ENCODE measurements around the gene ELOVL6.
"Not testable (repeated sequence)": the region's sequence is repeated elsewhere in the genome, so short reads cannot be mapped to it uniquely, and the experiment has no call there.

ELOVL6 gene, protein sequence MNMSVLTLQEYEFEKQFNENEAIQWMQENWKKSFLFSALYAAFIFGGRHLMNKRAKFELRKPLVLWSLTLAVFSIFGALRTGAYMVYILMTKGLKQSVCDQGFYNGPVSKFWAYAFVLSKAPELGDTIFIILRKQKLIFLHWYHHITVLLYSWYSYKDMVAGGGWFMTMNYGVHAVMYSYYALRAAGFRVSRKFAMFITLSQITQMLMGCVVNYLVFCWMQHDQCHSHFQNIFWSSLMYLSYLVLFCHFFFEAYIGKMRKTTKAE

GRCh38 chr4:110198435-110199416 lies at the start of gene ELOVL6:
TSS of gene ELOVL6 (minus strand) at chr4:110198615. CDS start at chr4:110198335, 280 bp downstream.
- no peak for DNase-seq

GRCh38 chr4:110248100-110248499 lies 49.7 kb upstream of the ELOVL6 start:
- no peak for DNase-seq

DNA sequence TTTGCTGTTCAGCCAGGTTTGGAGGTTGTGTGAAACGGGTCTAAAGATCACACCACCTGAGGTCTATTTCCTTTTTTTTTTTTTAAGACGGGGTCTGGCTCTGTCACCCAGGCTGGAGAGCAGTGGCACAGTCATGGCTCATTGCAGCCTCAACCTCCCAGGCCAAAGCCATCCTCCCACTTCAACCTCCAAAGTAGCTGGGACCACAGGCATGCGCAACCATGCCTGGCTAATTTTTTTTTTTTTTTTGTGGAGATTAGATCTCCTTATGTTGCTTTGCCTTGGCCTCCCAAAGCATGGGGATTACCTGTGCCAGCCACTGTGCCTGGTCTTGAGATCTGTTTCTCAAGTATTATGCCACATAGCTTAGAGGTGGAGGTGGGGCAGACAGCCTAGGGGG lies 49.2 kb upstream of the ELOVL6 start:
- DNase-seq: no peak

DNA sequence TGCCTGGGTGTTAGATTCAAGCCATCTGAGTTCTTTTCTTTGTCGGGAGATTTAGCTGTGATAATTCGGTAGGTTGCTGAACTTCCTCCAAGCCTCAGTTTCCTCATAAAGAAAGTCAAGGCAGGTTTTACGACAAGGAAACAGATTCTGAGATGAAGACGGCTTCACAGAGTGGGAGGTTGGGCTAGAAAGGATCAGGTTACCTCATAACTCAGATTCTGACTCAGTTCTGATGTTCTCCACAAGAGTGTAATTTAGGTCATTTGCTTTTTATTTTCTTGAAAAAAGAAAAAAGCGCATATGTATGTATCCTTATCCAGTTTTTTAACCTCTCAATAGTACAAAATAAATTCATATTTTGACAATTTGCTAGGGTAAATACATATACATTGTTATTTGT lies 47.2 kb upstream of the ELOVL6 start:
- DNase-seq: no peak

DNA sequence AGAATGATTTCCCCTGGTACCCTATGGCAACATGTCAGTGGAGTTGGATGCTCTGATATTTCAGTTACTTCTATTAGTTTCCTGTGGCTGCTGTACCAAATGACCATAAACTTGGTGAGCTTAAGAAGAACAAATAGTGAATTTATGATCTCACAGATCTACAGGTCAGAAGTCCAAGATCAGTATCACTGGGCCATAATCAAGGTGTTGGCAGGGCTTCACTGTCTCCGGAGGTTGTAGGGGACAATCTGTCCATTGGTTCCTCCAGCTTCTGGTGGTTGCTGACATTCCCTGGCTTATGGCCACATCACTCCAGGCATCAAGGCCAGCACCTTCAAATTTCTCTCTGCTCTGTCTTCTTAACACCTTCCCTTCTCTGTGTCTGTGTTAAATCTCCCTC lies 37.9 kb upstream of the ELOVL6 start:
- no peak for DNase-seq

- not testable (repeated sequence) for DNase-seq
Measured at GRCh38 chr4:110233581-110233980, 35.2 kb upstream of the ELOVL6 start.

DNA sequence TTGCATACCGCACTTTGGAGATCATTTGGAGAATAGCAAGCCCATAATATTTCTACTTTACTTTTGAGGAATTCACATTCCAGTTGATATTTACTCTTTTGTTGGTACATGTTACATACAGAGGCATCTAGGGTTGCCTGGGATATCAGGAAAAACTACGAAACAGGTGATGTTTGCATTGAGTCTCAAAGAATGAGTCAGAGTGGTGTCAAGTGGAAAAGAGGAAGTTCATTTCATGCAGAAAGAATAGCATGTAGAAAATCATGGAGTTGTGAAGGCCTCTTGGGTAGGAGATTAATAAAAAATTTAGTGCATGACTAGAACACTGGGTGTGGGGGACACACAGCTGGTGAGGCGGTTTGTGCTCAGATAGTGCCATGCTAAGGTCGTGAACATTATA lies 33.5 kb upstream of the ELOVL6 start:
- DNase-seq: no peak

- DNase-seq: no peak
Measured at GRCh38 chr4:110229266-110229665, 30.9 kb upstream of the ELOVL6 start.

DNA sequence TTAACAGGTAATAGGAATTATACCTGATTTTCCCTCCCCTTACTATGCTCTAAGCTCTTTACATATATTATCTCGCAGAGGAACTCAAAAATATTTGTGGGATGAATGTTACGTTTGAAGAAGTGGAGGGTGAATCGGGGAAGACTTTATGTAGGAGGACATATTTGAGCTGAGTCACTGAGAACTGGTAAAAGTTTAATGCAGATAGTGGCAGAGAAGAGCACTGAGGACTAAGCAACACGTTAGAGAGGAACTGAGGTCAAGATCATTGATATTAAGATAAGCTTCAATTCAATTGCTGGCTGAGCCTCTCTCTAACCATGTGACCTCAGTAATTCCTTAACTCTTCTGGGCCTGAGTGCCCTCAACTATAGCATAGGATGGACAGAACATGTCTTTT lies 26.4 kb upstream of the ELOVL6 start:
- DNase-seq: no peak

DNA sequence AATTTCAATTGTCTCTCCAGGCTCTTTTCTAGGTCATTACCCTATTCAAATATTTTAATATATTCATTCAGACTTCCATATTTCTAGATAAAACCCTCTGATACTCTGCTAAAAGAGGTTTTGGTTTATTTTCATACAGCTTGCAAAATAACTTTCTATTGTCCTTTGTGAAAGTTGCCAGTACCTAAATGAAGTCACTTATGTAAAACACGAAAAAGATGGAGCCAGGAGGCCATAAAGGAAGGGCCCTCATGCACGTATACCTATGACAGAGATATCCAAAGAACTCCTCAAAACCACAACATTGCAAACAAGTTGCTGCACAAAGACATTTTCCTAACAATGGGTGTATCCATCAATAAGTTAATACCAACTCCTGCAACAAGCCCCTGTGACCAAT lies 25.7 kb upstream of the ELOVL6 start:
- no peak for DNase-seq

DNA sequence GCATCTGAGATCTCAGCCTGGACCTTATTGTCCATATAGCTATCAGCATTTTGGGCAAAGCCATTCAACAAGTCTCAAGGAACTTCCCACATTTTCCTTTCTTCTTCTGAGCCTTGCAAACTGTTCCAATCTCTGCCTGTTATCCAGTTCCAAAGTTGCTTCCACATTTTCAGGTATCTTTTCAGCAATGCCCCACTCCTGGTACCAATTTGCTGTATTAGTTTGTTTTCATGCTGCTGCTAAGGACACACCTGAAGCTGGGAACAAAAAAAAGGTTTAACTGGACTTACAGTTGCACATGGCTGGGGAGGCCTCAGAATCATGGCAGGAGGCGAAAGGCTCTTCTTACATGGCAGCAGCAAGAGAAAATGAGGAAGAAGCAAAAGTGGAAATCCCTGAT lies 20.5 kb upstream of the ELOVL6 start:
- not testable (repeated sequence) for DNase-seq

- DNase-seq: not testable (repeated sequence)
Measured at GRCh38 chr4:110217181-110217580, 18.8 kb upstream of the ELOVL6 start.

GRCh38 chr4:110216129-110216528 lies 17.7 kb upstream of the ELOVL6 start:
- no peak for DNase-seq

GRCh38 chr4:110211770-110212061 lies 13.3 kb upstream of the ELOVL6 start:
- DNase-seq: no peak

DNA sequence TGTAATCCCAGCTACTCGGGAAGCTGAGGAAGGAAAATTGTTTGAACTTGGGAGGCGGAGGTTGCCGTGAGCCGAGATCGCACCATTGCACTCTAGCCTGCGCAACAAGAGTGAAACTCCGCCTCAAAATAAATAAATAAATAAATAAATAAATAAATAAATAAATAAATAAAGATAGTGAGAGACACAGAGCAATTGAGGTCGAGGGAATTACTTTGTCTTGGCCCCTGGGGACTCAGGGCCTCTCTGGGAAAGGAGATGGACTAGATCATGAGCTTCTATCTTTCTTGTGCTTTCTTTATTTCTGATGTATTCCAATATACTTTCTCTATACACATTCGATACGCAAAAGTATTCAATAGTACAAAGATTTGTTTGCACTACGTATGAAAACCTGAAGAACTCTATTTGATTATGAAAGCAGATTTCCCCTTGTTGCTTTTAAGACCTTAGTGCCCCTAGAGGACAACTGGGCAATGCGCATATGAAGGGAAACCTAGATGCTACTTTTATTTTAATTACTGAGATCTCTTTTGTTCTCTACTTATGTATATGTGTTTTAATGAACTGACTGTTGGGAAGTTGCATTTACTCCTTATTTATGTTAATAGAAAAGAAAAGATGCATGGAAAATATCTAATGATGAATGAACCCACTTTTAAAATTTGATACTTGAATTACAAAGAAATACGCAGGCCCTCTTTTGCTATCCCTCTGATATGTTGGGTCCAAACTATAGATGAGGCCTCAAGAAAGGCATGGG lies 12.8 kb upstream of the ELOVL6 start:
- peak; percentile 28 for DNase-seq

DNA sequence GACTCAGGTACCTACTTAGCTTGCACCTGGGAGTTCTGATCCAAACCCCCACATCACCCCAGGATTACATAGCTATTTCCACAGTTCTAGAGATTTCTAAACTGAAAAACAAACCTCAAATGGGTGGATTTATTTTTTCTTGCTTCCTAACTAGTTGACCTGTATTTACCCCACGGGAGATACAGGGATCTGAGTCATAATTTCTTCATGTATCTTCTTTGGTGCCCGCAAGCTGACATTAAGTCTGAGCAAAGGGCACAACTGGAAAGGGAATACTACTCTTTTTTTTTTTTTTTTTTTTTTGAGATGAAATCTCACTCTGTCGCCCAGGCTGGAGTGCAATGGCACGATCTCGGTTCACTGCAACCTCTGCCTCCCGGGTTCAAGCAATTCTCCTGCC lies 10.0 kb upstream of the ELOVL6 start:
- DNase-seq: no peak

- DNase-seq: no peak
Measured at GRCh38 chr4:110207233-110207632, 8.8 kb upstream of the ELOVL6 start.

GRCh38 chr4:110202024-110202423 lies 3.6 kb upstream of the ELOVL6 start:
- DNase-seq: no peak

GRCh38 chr4:110201502-110201901 lies 3.1 kb upstream of the ELOVL6 start:
- DNase-seq: no peak

- DNase-seq: no peak
Measured at GRCh38 chr4:110200689-110201088, 2.3 kb upstream of the ELOVL6 start.

- DNase-seq: no peak
Measured at GRCh38 chr4:110198049-110198434, 373 bp downstream of the ELOVL6 start.

DNA sequence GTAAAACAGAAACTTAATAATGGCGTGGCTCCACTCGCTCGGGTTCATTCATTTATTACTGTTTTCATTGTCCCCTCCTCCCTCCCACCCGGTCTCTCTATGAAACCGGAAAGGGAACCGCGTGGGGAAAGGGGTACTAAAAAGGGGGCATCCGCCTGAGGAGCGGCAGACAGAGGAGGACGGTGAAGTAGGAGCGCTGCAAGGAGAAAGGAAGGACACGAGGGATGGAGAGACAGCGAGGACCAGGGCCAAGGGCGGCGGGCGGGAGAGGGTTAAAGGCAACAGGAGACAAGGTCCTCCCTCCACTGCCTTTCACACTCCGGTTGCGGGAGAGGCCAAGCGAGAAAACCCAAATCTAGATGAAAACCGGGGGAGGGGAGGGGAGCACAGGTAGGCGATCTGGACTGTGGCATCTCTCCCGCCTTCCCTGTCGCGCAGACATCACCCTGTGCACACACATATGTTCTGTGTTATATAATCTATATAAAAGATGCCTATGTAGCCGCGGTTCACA lies 829 bp downstream of the ELOVL6 start:
- peak; percentile 35 for DNase-seq

- DNase-seq: peak; percentile 55
Measured at GRCh38 chr4:110196871-110197528, 1.4 kb downstream of the ELOVL6 start.
